ENCODE data around the gene SMAGP.

DNA sequence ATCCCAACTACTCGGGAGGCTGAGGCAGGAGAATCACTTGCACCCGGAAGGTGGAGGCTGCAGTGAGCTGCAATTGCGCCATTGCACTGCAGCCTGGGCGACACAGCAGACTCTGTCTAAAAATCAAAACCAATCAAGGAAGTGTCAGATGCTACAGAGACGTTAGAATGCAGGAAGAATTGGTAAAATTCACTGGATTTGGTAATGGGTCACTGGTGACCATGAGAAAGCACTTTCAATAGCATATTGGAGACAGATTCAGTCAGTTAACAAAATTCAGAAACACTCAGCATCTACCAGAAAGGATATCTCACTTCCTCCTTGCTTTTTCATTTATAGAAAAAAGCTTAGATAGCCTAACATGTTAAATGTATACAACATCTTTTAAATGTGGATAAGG, 36.3 kb upstream of the SMAGP start:
- TF ChIP-seq ZNF274 (IDR thresholded peaks at IDR 0.05; ENCODE audit: low read depth, low read length) (no peak), SUZ12 (IDR thresholded peaks at IDR 0.05; ENCODE audit: extremely low read depth, insufficient read depth, insufficient read length) (no peak), YY1 (IDR thresholded peaks at IDR 0.05; ENCODE audit: insufficient read depth, insufficient read length) (no peak)

Measured in NT2/D1 (cell line).